HEK293 (cell line): ENCODE results near the gene CAPN12.
A peak's percentile ranks its signal among the peaks of the same experiment; 100 is the strongest.

Experiments
- BCL11A ChIP-seq: fragments of 450-650 bp; formaldehyde crosslinking; IDR thresholded peaks from 2 replicates; pipeline ENCODE4 v1.5.1; 2016; ENCODE audit warnings: low read depth, missing biosample characterization, missing genetic modification characterization
- GLIS1 ChIP-seq: fragments of 450-650 bp; formaldehyde crosslinking; IDR thresholded peaks from 2 replicates; pipeline ENCODE4 v1.5.1; 2016; ENCODE audit warnings: missing biosample characterization, missing genetic modification characterization
- HOXC10 ChIP-seq: sonication (generic); formaldehyde crosslinking; IDR thresholded peaks from 2 replicates; pipeline ENCODE4 v1.8.1; 2023; ENCODE audit warnings: mild to moderate bottlenecking, missing genetic modification reagents
- OVOL3 ChIP-seq: fragments of 450-650 bp; formaldehyde crosslinking; IDR thresholded peaks from 2 replicates; pipeline ENCODE4 v1.5.1; 2016; ENCODE audit warnings: missing biosample characterization, missing genetic modification characterization
- SALL2 ChIP-seq: fragments of 450-650 bp; formaldehyde crosslinking; IDR thresholded peaks from 2 replicates; pipeline ENCODE4 v1.5.0; 2017; ENCODE audit warnings: missing biosample characterization, mild to moderate bottlenecking, missing genetic modification characterization, borderline replicate concordance
- SCRT2 ChIP-seq: fragments of 450-650 bp; formaldehyde crosslinking; IDR thresholded peaks from 2 replicates; pipeline ENCODE4 v1.5.1; 2016; ENCODE audit warnings: missing biosample characterization, missing genetic modification characterization
- SP3 ChIP-seq: fragments of 450-650 bp; formaldehyde crosslinking; IDR thresholded peaks from 2 replicates; pipeline ENCODE4 v1.5.1; 2016; ENCODE audit warnings: missing biosample characterization, missing genetic modification characterization
- ZBTB20 ChIP-seq: fragments of 450-650 bp; formaldehyde crosslinking; IDR thresholded peaks from 2 replicates; pipeline ENCODE4 v1.5.1; 2016; ENCODE audit warnings: missing biosample characterization, missing genetic modification characterization
- ZBTB48 ChIP-seq: fragments of 450-650 bp; formaldehyde crosslinking; IDR thresholded peaks from 2 replicates; pipeline ENCODE4 v1.5.1; 2016; ENCODE audit warnings: missing biosample characterization, missing genetic modification characterization
- ZBTB6 ChIP-seq: fragments of 450-650 bp; formaldehyde crosslinking; IDR thresholded peaks from 2 replicates; pipeline ENCODE4 v1.5.1; 2017; ENCODE audit warnings: missing biosample characterization, missing genetic modification characterization
- ZBTB7A ChIP-seq: fragments of 450-650 bp; formaldehyde crosslinking; IDR thresholded peaks from 2 replicates; pipeline ENCODE4 v1.5.1; 2016; ENCODE audit warnings: low read depth, missing biosample characterization, missing genetic modification characterization
- ZIC2 ChIP-seq: fragments of 450-650 bp; formaldehyde crosslinking; IDR thresholded peaks from 2 replicates; pipeline ENCODE4 v1.5.1; 2016; ENCODE audit warnings: missing biosample characterization, missing genetic modification characterization
- ZNF10 ChIP-seq: fragments of 450-650 bp; formaldehyde crosslinking; IDR thresholded peaks from 2 replicates; pipeline ENCODE4 v1.5.1; 2017; ENCODE audit warnings: missing biosample characterization, missing genetic modification characterization
- ZNF112 ChIP-seq: fragments of 450-650 bp; formaldehyde crosslinking; IDR thresholded peaks from 2 replicates; pipeline ENCODE4 v1.5.0; 2017; ENCODE audit warnings: missing biosample characterization, missing genetic modification characterization
- ZNF169 ChIP-seq: fragments of 450-650 bp; formaldehyde crosslinking; IDR thresholded peaks from 2 replicates; pipeline ENCODE4 v1.5.1; 2016; ENCODE audit warnings: missing biosample characterization, missing genetic modification characterization
- ZNF19 ChIP-seq: fragments of 450-650 bp; formaldehyde crosslinking; IDR thresholded peaks from 2 replicates; pipeline ENCODE4; 2016; ENCODE audit warnings: missing biosample characterization, missing genetic modification characterization, low read depth
- ZNF248 ChIP-seq: fragments of 450-650 bp; formaldehyde crosslinking; IDR thresholded peaks from 2 replicates; pipeline ENCODE4 v1.5.1; 2017; ENCODE audit warnings: missing biosample characterization, missing genetic modification characterization
- ZNF404 ChIP-seq: fragments of 450-650 bp; formaldehyde crosslinking; IDR thresholded peaks from 2 replicates; pipeline ENCODE4 v1.5.1; 2017; ENCODE audit warnings: missing biosample characterization, missing genetic modification characterization
- ZNF416 ChIP-seq: fragments of 450-650 bp; formaldehyde crosslinking; IDR thresholded peaks from 2 replicates; pipeline ENCODE4 v1.5.1; 2016; ENCODE audit warnings: missing biosample characterization, missing genetic modification characterization
- ZNF426 ChIP-seq: fragments of 450-650 bp; formaldehyde crosslinking; IDR thresholded peaks from 2 replicates; pipeline ENCODE4 v1.5.1; 2017; ENCODE audit warnings: missing biosample characterization, missing genetic modification characterization, mild to moderate bottlenecking, inconsistent platforms, moderate library complexity
- ZNF580 ChIP-seq: fragments of 450-650 bp; formaldehyde crosslinking; IDR thresholded peaks from 2 replicates; pipeline ENCODE4 v1.5.1; 2016; ENCODE audit warnings: missing biosample characterization, missing genetic modification characterization
- ZNF707 ChIP-seq: fragments of 450-650 bp; formaldehyde crosslinking; IDR thresholded peaks from 2 replicates; pipeline ENCODE4 v1.5.1; 2016; ENCODE audit warnings: missing biosample characterization, missing genetic modification characterization
- ZNF747 ChIP-seq: fragments of 450-650 bp; formaldehyde crosslinking; IDR thresholded peaks from 2 replicates; pipeline ENCODE4 v1.5.1; 2016; ENCODE audit warnings: missing biosample characterization, missing genetic modification characterization
- ZNF792 ChIP-seq: fragments of 450-650 bp; formaldehyde crosslinking; IDR thresholded peaks from 2 replicates; pipeline ENCODE4 v1.5.1; 2016; ENCODE audit warnings: missing biosample characterization, missing genetic modification characterization
- TF ChIP-seq, protein P1 (sequence below): fragments of 450-650 bp; formaldehyde crosslinking; IDR thresholded peaks from 2 replicates; pipeline ENCODE4 v1.5.0; 2017; ENCODE audit warnings: missing biosample characterization, missing genetic modification characterization, borderline replicate concordance
- TF ChIP-seq, protein P2 (sequence below): fragments of 450-650 bp; formaldehyde crosslinking; IDR thresholded peaks from 2 replicates; pipeline ENCODE4 v1.5.1; 2016; ENCODE audit warnings: missing biosample characterization, missing genetic modification characterization
- TF ChIP-seq, protein P3 (sequence below): fragments of 450-650 bp; formaldehyde crosslinking; IDR thresholded peaks from 2 replicates; pipeline ENCODE4 v1.5.1; 2016; ENCODE audit warnings: missing biosample characterization, missing genetic modification characterization, borderline replicate concordance

The CAPN12 gene

GRCh38 chr19:38734426-38735256 lies 9.6 kb downstream of the CAPN12 start (continued):
- TF ChIP-seq ZNF416 (tag by site-specific recombination) (no peak), ZBTB20 (tag by site-specific recombination) (no peak), ZBTB6 (tag by site-specific recombination) (no peak), SALL2 (no peak), ZNF10 (tag by site-specific recombination) (peak; percentile 94), SP3 (tag by site-specific recombination) (no peak), ZNF580 (tag by site-specific recombination) (no peak), ZNF747 (no peak), ZBTB48 (tag by site-specific recombination) (peak; percentile 28; the same call in 1 of the 2 replicates), HOXC10 (no peak), ZNF248 (no peak), ZNF707 (no peak), ZNF792 (tag by site-specific recombination) (no peak), ZBTB7A (tag by site-specific recombination) (no peak), ZNF426 (tag by site-specific recombination) (no peak), ZNF19 (tag by site-specific recombination) (no peak), ZNF169 (0 out of 2 replicates have a peak, but pooled peaks have one; percentile 7), ZNF112 (tag by site-specific recombination) (no peak), BCL11A (tag by site-specific recombination) (no peak), ZIC2 (peak; percentile 46), GLIS1 (tag by site-specific recombination) (peak; percentile 68), SCRT2 (tag by site-specific recombination) (no peak), ZNF404 (no peak), OVOL3 (tag by site-specific recombination) (no peak)
- TF ChIP-seq, protein P1, sequence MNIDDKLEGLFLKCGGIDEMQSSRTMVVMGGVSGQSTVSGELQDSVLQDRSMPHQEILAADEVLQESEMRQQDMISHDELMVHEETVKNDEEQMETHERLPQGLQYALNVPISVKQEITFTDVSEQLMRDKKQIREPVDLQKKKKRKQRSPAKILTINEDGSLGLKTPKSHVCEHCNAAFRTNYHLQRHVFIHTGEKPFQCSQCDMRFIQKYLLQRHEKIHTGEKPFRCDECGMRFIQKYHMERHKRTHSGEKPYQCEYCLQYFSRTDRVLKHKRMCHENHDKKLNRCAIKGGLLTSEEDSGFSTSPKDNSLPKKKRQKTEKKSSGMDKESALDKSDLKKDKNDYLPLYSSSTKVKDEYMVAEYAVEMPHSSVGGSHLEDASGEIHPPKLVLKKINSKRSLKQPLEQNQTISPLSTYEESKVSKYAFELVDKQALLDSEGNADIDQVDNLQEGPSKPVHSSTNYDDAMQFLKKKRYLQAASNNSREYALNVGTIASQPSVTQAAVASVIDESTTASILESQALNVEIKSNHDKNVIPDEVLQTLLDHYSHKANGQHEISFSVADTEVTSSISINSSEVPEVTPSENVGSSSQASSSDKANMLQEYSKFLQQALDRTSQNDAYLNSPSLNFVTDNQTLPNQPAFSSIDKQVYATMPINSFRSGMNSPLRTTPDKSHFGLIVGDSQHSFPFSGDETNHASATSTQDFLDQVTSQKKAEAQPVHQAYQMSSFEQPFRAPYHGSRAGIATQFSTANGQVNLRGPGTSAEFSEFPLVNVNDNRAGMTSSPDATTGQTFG: no peak
- TF ChIP-seq, protein P2, sequence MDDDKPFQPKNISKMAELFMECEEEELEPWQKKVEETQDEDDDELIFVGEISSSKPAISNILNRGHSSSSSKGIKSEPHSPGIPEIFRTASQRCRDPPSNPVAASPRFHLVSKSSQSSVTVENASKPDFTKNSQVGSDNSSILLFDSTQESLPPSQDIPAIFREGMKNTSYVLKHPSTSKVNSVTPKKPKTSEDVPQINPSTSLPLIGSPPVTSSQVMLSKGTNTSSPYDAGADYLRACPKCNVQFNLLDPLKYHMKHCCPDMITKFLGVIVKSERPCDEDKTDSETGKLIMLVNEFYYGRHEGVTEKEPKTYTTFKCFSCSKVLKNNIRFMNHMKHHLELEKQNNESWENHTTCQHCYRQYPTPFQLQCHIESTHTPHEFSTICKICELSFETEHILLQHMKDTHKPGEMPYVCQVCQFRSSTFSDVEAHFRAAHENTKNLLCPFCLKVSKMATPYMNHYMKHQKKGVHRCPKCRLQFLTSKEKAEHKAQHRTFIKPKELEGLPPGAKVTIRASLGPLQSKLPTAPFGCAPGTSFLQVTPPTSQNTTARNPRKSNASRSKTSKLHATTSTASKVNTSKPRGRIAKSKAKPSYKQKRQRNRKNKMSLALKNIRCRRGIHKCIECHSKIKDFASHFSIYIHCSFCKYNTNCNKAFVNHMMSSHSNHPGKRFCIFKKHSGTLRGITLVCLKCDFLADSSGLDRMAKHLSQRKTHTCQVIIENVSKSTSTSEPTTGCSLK: no peak
- TF ChIP-seq, protein P3, sequence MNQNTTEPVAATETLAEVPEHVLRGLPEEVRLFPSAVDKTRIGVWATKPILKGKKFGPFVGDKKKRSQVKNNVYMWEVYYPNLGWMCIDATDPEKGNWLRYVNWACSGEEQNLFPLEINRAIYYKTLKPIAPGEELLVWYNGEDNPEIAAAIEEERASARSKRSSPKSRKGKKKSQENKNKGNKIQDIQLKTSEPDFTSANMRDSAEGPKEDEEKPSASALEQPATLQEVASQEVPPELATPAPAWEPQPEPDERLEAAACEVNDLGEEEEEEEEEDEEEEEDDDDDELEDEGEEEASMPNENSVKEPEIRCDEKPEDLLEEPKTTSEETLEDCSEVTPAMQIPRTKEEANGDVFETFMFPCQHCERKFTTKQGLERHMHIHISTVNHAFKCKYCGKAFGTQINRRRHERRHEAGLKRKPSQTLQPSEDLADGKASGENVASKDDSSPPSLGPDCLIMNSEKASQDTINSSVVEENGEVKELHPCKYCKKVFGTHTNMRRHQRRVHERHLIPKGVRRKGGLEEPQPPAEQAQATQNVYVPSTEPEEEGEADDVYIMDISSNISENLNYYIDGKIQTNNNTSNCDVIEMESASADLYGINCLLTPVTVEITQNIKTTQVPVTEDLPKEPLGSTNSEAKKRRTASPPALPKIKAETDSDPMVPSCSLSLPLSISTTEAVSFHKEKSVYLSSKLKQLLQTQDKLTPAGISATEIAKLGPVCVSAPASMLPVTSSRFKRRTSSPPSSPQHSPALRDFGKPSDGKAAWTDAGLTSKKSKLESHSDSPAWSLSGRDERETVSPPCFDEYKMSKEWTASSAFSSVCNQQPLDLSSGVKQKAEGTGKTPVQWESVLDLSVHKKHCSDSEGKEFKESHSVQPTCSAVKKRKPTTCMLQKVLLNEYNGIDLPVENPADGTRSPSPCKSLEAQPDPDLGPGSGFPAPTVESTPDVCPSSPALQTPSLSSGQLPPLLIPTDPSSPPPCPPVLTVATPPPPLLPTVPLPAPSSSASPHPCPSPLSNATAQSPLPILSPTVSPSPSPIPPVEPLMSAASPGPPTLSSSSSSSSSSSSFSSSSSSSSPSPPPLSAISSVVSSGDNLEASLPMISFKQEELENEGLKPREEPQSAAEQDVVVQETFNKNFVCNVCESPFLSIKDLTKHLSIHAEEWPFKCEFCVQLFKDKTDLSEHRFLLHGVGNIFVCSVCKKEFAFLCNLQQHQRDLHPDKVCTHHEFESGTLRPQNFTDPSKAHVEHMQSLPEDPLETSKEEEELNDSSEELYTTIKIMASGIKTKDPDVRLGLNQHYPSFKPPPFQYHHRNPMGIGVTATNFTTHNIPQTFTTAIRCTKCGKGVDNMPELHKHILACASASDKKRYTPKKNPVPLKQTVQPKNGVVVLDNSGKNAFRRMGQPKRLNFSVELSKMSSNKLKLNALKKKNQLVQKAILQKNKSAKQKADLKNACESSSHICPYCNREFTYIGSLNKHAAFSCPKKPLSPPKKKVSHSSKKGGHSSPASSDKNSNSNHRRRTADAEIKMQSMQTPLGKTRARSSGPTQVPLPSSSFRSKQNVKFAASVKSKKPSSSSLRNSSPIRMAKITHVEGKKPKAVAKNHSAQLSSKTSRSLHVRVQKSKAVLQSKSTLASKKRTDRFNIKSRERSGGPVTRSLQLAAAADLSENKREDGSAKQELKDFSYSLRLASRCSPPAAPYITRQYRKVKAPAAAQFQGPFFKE: no peak
